ENCODE results near the gene CFAP46.
"Not testable (repeated sequence)": the region's sequence is repeated elsewhere in the genome, so short reads cannot be mapped to it uniquely, and the experiment has no call there.

CFAP46 gene

GRCh38 chr10:132898391-132899053 is 43.8 kb downstream of the CFAP46 start:
- no peak for DNase-seq

GRCh38 chr10:132897516-132898381 is 44.6 kb downstream of the CFAP46 start:
- DNase-seq, result no peak

- not testable (repeated sequence) for DNase-seq
Measured at GRCh38 chr10:132893786-132894185, 48.6 kb downstream of the CFAP46 start.

DNA sequence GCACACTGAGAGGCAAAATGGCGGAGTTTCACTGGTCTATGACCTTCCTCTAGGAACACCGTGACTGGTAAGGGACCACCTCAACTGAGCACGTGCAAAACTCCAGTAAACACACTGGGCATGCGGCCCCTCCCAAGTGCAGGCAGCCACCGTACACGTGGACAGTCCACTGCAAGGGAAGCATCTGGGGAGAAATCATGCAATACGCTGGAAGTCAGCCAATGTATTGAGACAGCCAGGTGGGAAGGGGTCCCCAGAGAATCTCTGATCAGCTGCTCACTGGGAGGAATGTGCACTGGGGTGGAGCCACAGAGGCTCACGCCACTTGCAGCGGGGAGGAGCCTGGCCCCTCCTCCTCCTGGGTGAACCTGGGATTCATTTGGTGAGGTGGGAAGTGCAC is 49.3 kb downstream of the CFAP46 start:
- no peak for DNase-seq

GRCh38 chr10:132892004-132892403 is 50.4 kb downstream of the CFAP46 start:
- DNase-seq, result no peak

GRCh38 chr10:132891368-132891767 is 51.0 kb downstream of the CFAP46 start:
- DNase-seq, result no peak

DNA sequence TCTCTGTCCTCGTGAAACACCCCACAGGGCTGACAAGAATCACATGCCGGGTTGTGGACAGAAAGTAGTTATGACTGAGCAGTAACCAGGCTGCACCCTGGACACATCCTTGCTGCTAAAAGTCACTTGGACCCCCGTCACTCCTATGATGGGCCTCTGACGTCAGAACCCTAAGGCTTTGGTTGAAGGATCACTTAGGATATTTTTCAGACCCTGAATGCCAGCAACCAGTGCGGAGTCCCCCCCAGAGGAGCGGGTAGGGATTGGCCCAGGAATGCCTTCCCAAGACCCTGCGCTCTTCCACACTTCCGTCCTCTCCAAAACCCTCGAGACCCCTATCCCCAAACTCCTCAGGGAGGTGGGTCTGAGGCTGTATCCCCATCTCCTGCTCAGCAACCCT is 52.1 kb downstream of the CFAP46 start:
- DNase-seq, result no peak

- DNase-seq, result no peak
Measured at GRCh38 chr10:132889556-132889955, 52.8 kb downstream of the CFAP46 start.

- DNase-seq, result no peak
Measured at GRCh38 chr10:132888898-132889490, 53.4 kb downstream of the CFAP46 start.

- not testable (repeated sequence) for DNase-seq
Measured at GRCh38 chr10:132888446-132888845, 53.9 kb downstream of the CFAP46 start.

DNA sequence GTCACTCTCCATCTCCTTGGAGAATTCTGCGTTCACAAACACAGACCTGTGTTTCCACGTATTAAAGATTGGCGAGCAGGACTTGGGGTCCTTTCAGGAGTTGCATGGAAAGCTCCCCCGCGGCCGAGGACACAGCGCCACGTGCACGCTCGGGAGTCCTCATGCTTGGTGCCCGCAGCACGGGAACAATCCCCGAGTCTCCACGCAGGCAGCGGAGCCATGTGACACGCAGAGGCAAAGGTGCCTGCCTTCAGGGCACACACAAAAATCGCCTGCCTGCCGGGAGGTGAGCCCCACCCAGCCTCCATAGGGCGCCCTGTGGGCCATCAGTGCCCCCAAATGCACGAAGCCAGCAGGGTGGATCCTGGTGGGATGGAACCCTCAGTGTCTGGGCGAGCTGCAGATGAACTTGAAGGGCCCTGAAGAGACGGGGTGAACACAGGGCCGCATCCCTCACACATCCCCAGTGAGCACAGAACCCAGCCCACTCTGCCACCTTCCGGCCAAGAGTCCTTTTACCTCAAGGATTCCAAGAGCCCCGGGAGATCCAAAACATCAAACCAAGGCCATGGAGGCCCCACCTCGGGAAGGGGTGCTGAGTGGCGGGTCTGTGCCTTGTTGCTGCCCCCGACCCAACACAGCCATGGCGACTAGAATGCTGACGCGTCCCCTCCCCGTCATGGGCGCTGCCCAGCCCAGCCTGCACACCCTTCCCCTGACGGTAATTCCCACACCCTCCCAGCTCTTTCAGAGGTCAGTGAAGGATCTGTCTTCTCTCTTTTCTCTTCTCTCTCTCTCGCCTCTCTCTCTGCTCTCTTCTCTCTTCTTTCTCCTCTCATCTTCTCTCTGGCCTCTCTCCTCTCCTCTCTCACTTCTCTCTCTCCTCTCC is 55.9 kb downstream of the CFAP46 start:
- no peak for DNase-seq

GRCh38 chr10:132885451-132886210 is 56.7 kb downstream of the CFAP46 start:
- DNase-seq, result no peak

DNA sequence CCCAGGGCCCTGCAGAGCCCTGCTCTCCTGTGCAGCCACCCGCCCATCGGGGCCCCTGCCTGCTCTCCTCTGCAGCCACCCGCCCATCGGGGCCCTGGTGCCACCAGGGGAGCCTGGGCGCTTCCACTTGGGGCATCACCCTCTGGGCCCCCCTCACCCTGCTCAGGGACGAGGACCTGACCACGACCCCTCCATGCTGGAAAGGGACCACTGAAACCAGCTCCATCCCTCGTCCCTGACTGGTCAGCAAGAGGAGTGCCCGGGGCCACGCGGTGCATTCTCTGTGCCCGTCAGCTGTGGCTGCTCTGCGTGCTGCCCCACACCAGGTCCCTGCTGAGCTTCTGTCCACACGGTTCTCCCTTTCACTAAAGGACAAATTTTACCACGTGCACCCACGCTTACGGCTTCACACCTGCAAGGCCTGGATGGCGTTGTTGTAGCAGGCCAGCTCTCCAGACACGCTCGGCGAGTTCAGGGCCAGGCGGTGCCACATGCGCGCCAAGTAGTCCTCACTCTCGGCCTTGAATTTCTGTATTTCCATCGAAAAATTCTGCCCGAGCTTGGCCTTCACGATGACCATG is 57.6 kb downstream of the CFAP46 start:
- DNase-seq, result no peak

- DNase-seq, result no peak
Measured at GRCh38 chr10:132884041-132884440, 58.3 kb downstream of the CFAP46 start.

- no peak for DNase-seq
Measured at GRCh38 chr10:132883391-132883881, 58.9 kb downstream of the CFAP46 start.

DNA sequence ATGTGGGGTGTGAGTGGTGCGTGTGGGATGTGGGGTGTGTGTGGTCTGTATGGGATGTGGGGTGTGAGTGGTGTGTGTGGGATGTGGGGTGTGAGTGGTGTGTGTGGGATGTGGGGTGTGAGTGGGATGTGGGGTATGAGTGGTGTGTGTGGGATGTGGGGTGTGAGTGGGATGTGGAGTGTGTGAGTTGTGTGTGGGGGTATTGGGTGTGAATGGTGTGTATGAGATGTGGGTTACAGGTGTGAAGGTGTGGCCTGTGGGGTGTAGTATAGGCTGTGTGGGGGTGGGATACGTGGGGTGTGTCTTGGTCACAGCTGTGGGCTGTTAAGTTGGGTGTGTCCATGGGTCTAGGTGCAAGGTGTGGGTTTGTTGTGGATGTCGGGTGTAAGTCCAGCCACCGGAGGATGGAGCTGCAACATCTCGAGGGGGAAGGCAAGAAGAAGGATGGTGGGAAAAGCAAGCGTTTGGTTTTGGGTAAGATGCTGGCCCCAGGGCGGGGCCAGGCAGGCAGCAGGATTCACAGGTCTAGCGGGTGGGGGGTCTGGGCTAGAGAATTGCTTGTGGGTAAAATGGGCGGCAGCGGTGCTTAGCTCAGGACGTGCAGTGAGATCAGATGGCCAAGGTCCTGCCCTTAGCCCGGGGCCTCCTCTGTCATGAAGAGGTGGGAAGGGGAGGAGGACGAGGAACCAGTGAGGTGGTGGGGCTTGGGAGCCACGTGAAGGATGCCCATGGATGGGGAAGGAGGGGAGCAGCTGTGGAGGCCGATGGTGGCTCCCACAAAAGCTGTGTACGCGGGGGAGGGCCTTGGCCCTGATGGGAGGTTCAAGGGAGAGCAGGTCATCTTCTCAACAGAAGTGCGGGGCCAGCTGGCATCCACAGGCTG is 60.1 kb downstream of the CFAP46 start:
- DNase-seq, result no peak

- no peak for DNase-seq
Measured at GRCh38 chr10:132881186-132881920, 61.0 kb downstream of the CFAP46 start.

DNA sequence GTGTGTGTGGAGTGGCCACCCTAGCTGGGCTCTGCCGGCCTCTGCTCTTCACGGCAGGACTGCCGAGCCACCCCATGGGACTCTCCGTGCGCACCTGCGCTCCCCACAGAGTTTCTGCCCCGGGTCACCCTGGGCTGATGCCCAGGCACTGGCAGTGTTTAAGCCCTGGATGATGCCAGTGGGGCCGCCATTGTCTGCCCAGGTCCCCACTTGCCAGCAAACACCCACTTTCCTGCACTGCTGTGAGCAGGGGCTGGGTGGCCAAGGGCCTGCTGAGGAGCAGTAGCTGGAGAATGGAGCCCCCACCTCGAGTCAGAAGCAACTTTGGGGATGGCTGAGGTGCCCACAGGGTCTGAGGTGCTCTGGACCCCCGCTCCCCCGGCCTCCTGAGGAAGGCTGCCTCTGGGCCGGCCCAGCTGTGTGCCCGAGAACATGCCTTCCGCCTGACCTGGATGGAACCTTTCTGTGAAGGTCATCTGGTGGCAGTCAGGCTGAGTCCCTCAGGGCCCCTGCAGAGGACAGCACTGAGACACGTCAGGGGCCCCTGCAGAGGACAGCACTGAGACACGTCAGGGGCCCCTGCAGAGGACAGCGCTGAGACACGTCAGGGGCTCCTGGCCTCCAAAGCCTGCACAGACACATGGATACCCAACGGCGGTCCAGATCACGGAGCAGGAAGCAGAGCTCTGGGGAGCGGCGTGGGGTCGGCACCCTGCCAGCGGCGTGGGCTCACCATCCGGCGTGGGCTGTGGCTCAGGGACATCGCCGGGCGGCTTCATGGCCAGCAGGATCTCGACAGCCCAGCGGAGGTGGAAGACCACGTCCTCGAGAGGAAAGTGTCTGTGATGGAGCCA is 62.0 kb downstream of the CFAP46 start:
- no peak for DNase-seq

Data from activated CD4-positive, alpha-beta T cell treated with anti-CD3 and anti-CD28 coated beads, Interleukin-2, amount 50 U/mL, for 1 hour (primary cell).